ENCODE results near the gene SLC25A12.

SLC25A12 gene

GRCh38 chr2:171930385-171930784 lies 36.3 kb upstream of the SLC25A12 start:
- Histone ChIP-seq H3K4me3 (ENCODE audit: severe bottlenecking) (no peak overlapping the region), H3K36me3 (ENCODE audit: low read depth) (peaks cover 61% of the 10 kb centered on the region), H3K27ac (ENCODE audit: poor library complexity, severe bottlenecking) (no peak overlapping the region), H3K9me3 (ENCODE audit: severe bottlenecking) (no peaks in the 10 kb centered on the region), H3K27me3 (ENCODE audit: insufficient read depth, poor library complexity, severe bottlenecking) (no peaks in the 10 kb centered on the region), H3K4me1 (ENCODE audit: insufficient read depth, poor library complexity, severe bottlenecking) (no peaks in the 10 kb centered on the region)
- no peak for TF ChIP-seq CTCF (IDR thresholded peaks at IDR 0.05; ENCODE audit: poor library complexity, severe bottlenecking)
- DNase-seq (ENCODE audit: low spot score), result no peak
- ATAC-seq (ENCODE audit: low read depth), result no peak

GRCh38 chr2:171924170-171924942 lies 30.3 kb upstream of the SLC25A12 start:
- TF ChIP-seq CTCF (IDR thresholded peaks at IDR 0.05; ENCODE audit: poor library complexity, severe bottlenecking), result no peak
- Histone ChIP-seq H3K4me1 (ENCODE audit: insufficient read depth, poor library complexity, severe bottlenecking) (peaks cover 5% of the 10 kb centered on the region), H3K27me3 (ENCODE audit: insufficient read depth, poor library complexity, severe bottlenecking) (no peaks in the 10 kb centered on the region), H3K36me3 (ENCODE audit: low read depth) (peaks cover 57% of the 10 kb centered on the region), H3K4me3 (ENCODE audit: severe bottlenecking) (no peak overlapping the region), H3K9me3 (ENCODE audit: severe bottlenecking) (no peaks in the 10 kb centered on the region), H3K27ac (ENCODE audit: poor library complexity, severe bottlenecking) (no peak overlapping the region)
- no peak for ATAC-seq (ENCODE audit: low read depth)
- no peak for DNase-seq (ENCODE audit: low spot score)

GRCh38 chr2:171923206-171923605 lies 29.2 kb upstream of the SLC25A12 start:
- peak overlapping the region; percentile 86 for H3K4me3 ChIP-seq (ENCODE audit: severe bottlenecking)
- no peaks in the 10 kb centered on the region for H3K27me3 ChIP-seq (ENCODE audit: insufficient read depth, poor library complexity, severe bottlenecking)
- DNase-seq (ENCODE audit: low spot score) (no peak), ATAC-seq (ENCODE audit: low read depth) (no peak)
- H3K27ac ChIP-seq (ENCODE audit: poor library complexity, severe bottlenecking), result peak overlapping the region; percentile 70
- TF ChIP-seq CTCF (IDR thresholded peaks at IDR 0.05; ENCODE audit: poor library complexity, severe bottlenecking), result no peak
- no peaks in the 10 kb centered on the region for H3K9me3 ChIP-seq (ENCODE audit: severe bottlenecking)
- H3K4me1 ChIP-seq (ENCODE audit: insufficient read depth, poor library complexity, severe bottlenecking), result peaks cover 5% of the 10 kb centered on the region
- peaks cover 46% of the 10 kb centered on the region for H3K36me3 ChIP-seq (ENCODE audit: low read depth)

- H3K27me3 ChIP-seq (ENCODE audit: insufficient read depth, poor library complexity, severe bottlenecking), result no peaks in the 10 kb centered on the region
- peak within 1 kb of the TSS; percentile 86 for H3K4me3 ChIP-seq (ENCODE audit: severe bottlenecking)
- peak; percentile 93 for ATAC-seq (ENCODE audit: low read depth)
- peak within 1 kb of the TSS; percentile 70 for H3K27ac ChIP-seq (ENCODE audit: poor library complexity, severe bottlenecking)
- peaks cover 38% of the 10 kb centered on the region for H3K36me3 ChIP-seq (ENCODE audit: low read depth)
- TF ChIP-seq CTCF (IDR thresholded peaks at IDR 0.05; ENCODE audit: poor library complexity, severe bottlenecking), result no peak
- H3K9me3 ChIP-seq (ENCODE audit: severe bottlenecking), result no peaks in the 10 kb centered on the region
- H3K4me1 ChIP-seq (ENCODE audit: insufficient read depth, poor library complexity, severe bottlenecking), result peaks cover 5% of the 10 kb centered on the region
- DNase-seq (ENCODE audit: low spot score), result peak; percentile 93
Measured at GRCh38 chr2:171922230-171923022, 28.4 kb upstream of the SLC25A12 start, which contains the start of gene HAT1. Gene HAT1 (plus strand): TSS chr2:171922461. CDS start chr2:171922501, 40 bp downstream.
